Left lobe of liver (tissue), 2 donors: ENCODE data around the gene FBXW12. TPM values are rescaled to one million over a fixed set of nuclear protein-coding genes. Genes with fewer than 3 reads are reported as not detected.
A peak's percentile ranks its signal among the peaks of the same experiment; 100 is the strongest.

Source experiments
- ATAC-seq: fragments of 200-7000 bp; cut with Tn5 transposase; one replicate; pipeline ENCODE4 v1.9.1; 2020; ENCODE audit warnings: mild to moderate bottlenecking, moderate library complexity
- DNase-seq: peaks from one replicate; pipeline ENCODE4 v3.0.0-alpha.2; 2020; ENCODE audit warnings: low spot score
- total RNA-seq: library from RNA; stranded (reverse); gene quantifications from one replicate; pipeline ENCODE4 v1.2.1, GENCODE V29; 2021
- donor health status: DM: no; HTN: no; CAD: no; lungs with moderate emphysema.
- donor health status: DM: no; HTN: yes; CAD: no.

Gene FBXW12
- total RNA-seq, 1 donor from 2014 or later, result not detected

- ATAC-seq, result peak; percentile 12
- DNase-seq, result no peak
Observed at GRCh38 chr3:48420561-48420960, 48.5 kb downstream of the FBXW12 start.

GRCh38 chr3:48422272-48422671, 50.3 kb downstream of the FBXW12 start:
- DNase-seq (no peak), ATAC-seq (no peak)

- ATAC-seq, result no peak
- no peak for DNase-seq
Observed at GRCh38 chr3:48422681-48423080, 50.7 kb downstream of the FBXW12 start.

- peak; percentile 13 for ATAC-seq
- no peak for DNase-seq
Observed at GRCh38 chr3:48423241-48423882, 51.3 kb downstream of the FBXW12 start.

GRCh38 chr3:48423883-48424695, 52.1 kb downstream of the FBXW12 start:
- no peak for ATAC-seq
- DNase-seq, result no peak

- ATAC-seq (no peak), DNase-seq (no peak)
Observed at GRCh38 chr3:48425281-48425812, 53.3 kb downstream of the FBXW12 start.

- ATAC-seq (no peak), DNase-seq (no peak)
Observed at GRCh38 chr3:48426401-48426909, 54.4 kb downstream of the FBXW12 start.

- ATAC-seq, result no peak
- DNase-seq, result no peak
Observed at GRCh38 chr3:48426944-48427629, 55.1 kb downstream of the FBXW12 start.

GRCh38 chr3:48427630-48427962, 55.6 kb downstream of the FBXW12 start:
- DNase-seq (no peak), ATAC-seq (no peak)

- ATAC-seq, result no peak
- DNase-seq, result no peak
Observed at GRCh38 chr3:48428088-48428571, 56.1 kb downstream of the FBXW12 start.

GRCh38 chr3:48428572-48429316, 56.7 kb downstream of the FBXW12 start:
- ATAC-seq, result peak; percentile 64
- DNase-seq, result peak; percentile 85

- peak; percentile 62 for ATAC-seq
- DNase-seq, result peak; percentile 88
Observed at GRCh38 chr3:48429317-48429959, 57.4 kb downstream of the FBXW12 start.

GRCh38 chr3:48429960-48430707, 58.1 kb downstream of the FBXW12 start, which contains the start of gene PLXNB1:
Gene PLXNB1, minus strand, starts transcription at chr3:48430086. Its CDS starts 5,475 bp downstream, at chr3:48424611.
- ATAC-seq, result peak; percentile 71

GRCh38 chr3:48430708-48431101, 58.7 kb downstream of the FBXW12 start:
- DNase-seq (peak; percentile 52), ATAC-seq (no peak)

More at GRCh38 chr3:48429960-48430707, 58.1 kb downstream of the FBXW12 start, which contains the start of gene PLXNB1:
- peak; percentile 95 for DNase-seq

GRCh38 chr3:48431224-48432029, 59.4 kb downstream of the FBXW12 start:
- ATAC-seq, result no peak
- peak; percentile 44 for DNase-seq

- ATAC-seq (no peak), DNase-seq (no peak)
Observed at GRCh38 chr3:48432411-48433371, 60.7 kb downstream of the FBXW12 start.
